COLO668 (cell line): Measurements from ENCODE around the gene ZNF506.
"Not testable (repeated sequence)": the region's sequence is repeated elsewhere in the genome, so short reads cannot be mapped to it uniquely, and the experiment has no call there.

Source experiments
- DNase-seq: peaks from one replicate; lab custom pipeline; 2025; ENCODE audit not compliant: unreplicated experiment; lab: John Stamatoyannopoulos, UW

Gene ZNF506

DNA sequence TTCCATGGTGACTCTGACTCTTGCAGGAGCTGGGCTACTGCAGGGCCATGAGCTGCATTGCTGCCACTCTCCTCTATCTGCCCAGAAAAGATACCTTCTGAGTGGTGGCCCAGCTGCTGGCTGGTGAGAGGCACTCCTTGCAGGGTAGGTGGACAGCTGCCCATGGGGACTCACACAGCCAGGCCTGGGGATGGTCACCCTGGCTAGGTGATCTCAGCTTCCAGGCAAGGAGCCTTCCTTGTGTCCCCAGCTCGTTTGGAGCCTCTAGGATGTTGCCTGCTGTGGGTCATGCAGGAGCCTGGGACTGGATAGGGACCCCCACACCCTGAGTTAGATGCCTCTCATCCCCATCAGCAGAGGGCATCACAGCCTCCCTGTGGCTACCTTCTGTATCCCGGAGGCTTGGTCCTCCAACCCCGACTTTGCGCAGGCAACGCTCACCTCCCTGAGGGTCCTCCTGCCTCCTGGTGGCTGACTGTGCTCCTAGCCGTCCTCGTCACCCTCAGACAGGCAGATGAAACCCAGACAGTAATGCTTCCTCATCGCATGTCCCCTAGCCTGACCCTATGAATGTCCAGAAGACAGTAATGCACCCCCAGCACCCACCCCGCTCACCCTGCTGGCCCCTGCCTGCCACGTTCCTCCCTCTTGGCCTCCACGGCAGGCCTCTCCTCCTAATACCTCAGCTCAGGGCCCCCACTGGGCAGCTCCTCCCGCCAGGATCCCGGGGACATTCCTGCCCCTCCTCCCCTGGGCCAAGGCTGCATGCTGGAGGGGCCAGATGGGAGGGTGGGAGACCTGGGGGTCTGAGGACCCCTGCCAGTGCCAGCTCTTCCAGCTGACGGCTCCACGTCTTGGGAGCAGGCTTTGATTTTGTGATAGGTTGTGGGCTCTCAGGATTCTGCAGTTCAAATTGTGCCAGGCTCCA, 75.0 kb downstream of the ZNF506 start:
- DNase-seq: no peak

DNA sequence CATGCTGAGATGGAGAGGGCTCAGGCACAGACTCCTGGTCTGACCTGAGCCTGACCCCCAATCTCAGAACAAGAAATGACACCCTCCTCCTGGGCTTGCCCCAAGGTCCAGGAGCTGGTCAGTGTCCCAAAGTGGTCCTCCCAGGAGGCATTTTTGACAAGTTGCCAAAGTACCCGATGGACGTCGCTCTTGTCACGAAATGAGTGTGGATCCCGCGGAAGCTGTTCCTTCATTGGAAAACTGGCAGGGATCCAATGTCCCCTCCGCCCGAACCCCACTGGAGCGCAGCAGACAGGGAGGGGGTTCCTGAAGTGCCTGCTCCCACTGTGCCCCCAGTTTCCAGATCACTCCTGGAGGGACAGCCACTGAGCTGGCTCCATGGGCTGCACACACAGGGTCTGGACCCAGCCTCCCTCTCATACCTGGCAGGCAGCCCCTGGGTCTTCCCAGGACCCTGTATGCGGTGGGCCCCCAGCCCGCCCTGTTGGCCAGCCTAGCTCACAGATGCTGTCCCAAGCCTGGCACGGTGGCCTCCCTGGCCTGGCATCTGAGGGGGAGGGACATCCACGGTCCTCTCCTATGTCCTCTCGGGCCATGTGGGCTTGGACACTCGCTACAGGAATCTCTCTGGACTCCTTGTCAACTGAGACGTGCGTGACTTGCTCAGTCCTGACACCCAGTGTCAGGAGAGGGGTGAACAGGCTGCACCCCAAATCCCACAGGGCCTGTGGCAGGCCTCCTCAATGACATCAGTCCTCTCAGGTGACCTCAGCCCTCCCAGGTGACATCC, 75.9 kb downstream of the ZNF506 start:
- no peak for DNase-seq

DNA sequence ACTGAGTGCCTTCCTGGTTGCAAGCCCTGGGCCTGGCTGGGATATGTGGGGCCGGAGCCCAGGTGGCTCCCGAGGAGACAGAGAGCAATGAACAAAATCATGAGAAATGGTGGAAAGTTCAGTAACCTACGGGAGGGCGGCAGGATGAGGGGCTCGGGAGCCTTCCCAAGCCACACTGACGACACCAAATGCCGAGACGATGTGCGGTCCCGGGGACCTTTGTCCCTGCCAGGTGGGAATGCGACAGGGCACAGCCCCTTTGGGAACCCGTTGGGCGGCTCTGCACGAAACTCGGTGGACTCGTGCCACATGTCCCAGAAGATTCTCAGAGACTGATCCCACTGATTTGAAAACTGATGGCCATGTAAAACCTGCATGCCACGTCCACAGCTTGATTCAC, 76.9 kb downstream of the ZNF506 start:
- no peak for DNase-seq

DNA sequence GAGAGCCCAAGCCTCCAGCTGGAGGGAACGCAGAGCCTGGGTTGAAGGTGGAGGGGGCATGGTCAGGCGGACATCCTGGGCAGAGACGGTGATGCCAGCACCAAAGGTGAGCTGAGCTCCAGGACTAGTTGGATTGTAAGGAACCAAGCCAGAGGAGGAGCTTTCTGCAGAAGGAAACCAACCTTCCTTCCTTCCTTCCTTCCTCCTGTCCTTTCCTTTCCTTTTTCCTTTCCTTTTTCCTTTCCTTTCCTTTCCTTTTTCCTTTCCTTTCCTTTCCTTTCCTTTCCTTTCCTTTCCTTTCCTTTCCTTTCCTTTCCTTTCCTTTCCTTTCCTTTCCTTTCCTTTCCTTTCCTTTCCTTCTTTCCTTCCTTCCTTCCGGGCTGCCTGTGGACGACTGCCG, 77.6 kb downstream of the ZNF506 start:
- not testable (repeated sequence) for DNase-seq

DNA sequence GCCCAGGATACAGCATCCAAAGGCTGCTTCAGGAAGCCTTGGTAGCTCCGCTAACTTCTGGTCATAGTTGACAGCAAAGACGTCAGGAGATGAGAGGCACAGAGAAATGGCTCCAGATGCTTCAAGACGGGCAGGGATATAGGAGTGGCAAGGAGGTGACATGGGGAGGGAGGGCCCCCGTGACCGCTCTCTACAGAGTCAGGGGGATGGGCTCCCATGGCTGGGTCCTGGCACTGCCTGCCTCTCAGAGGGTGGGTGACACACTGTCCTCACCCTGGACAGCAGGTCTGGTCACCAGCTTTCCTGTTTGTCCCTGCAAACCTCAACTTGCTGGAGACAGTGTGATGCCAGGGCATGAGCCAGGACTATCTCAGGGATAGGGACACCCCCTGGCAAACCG, 78.4 kb downstream of the ZNF506 start:
- DNase-seq: no peak

DNA sequence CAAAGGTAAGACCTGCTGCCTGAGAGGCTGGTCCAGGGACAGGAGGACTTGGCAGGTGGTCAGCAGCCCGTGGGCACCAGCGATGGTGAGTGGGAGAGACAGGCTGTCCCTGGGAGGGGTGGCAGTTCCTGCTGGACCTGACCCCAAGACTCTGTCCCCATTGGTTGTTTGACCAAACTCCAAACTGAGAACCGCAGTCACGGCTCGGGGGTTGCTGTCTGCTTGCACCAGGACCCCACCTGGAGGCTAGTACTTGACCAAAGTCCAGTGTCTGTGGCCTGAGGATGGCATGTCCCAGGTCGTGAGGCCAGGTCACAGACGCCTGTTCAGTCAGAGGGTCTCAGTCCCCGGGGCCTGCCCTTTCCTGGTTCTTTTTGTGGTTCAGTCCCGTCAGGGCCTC, 78.8 kb downstream of the ZNF506 start:
- DNase-seq: no peak
